ENCODE measurements around the gene CACNA1C. TPM values are rescaled to one million over a fixed set of nuclear protein-coding genes. Genes with fewer than 3 reads are reported as not detected.
A peak's percentile ranks its signal among the peaks of the same experiment; 100 is the strongest.

Gene CACNA1C
- total and polyA plus RNA-seq, 2 donors (not counting 1 experiment from before 2014, with no cell fraction given) = 0.01 to 0.02 TPM

GRCh38 chr12:2009623-2010022 lies 43.2 kb upstream of the CACNA1C start:
- CTCF ChIA-PET = interaction anchor here (1.9 kb wide), 1 partner anchor 25 kb away, joined by 5 read pairs; no protein-coding TSS in a partner anchor
- Histone ChIP-seq H3K36me3 (replicated peaks in 1 of 2; ENCODE audit: control extremely low read depth in 1 of 2, control insufficient read depth in 1 of 2, extremely low read depth in 1 of 2, insufficient read depth in 2 of 2, low read length in 1 of 2) (no peaks in the 10 kb centered on the region), H3K27ac (ENCODE audit: low read length in 2 of 2) (no peak overlapping the region), H3K79me2 (ENCODE audit: control insufficient read depth, insufficient read depth, low read length) (no peaks in the 10 kb centered on the region), H3K4me1 (ENCODE audit: control insufficient read depth in 2 of 2, insufficient read depth in 2 of 2, low read length in 2 of 2) (peaks cover 0 to 2% of the 10 kb centered on the region in 2 donors), H3K9me3 (ENCODE audit: control extremely low read depth in 1 of 3, control insufficient read depth in 2 of 3, insufficient read depth in 1 of 3, low read length in 2 of 3) (peaks cover 0 to under 1% (median 0%) of the 10 kb centered on the region in 3 donors), H2AFZ (ENCODE audit: insufficient read depth, low read depth, low read length, poor library complexity, severe bottlenecking) (no peak overlapping the region), H3K27me3 (replicated peaks in 1 of 4; ENCODE audit: control extremely low read depth in 1 of 4, control insufficient read depth in 3 of 4, insufficient read depth in 4 of 4, low read length in 3 of 4) (no peaks in the 10 kb centered on the region), H3K9ac (ENCODE audit: low read length) (no peak overlapping the region), H3K4me2 (replicated peaks; ENCODE audit: low read depth, low read length, poor library complexity, severe bottlenecking) (no peak overlapping the region), H4K20me1 (ENCODE audit: control insufficient read depth, insufficient read depth, low read length, poor library complexity, severe bottlenecking) (no peaks in the 10 kb centered on the region), H3K4me3 (ENCODE audit: control extremely low read depth in 1 of 5, extremely low read depth in 1 of 5, insufficient read depth in 1 of 5, low read depth in 2 of 5, low read length in 4 of 5) (no peak overlapping the region)
- intact Hi-C loops (cut with micrococcal nuclease) = loop anchor here (10.0 kb wide), 1 partner anchor 785 kb away; the partner anchor contains the start of gene FKBP4
- no CpG with 5 or more reads among the region's 1 CpG for WGBS (ENCODE audit: insufficient coverage)
- ATAC-seq (ENCODE audit: low read depth) (peak; percentile 64), DNase-seq (no peak)
- POLR2A ChIA-PET = no interaction called here
- H3K4me1 Mint-ChIP-seq = no peaks in the 10 kb centered on the region
- H3K27me3 Mint-ChIP-seq = peaks cover 3% of the 10 kb centered on the region
- no peak overlapping the region for H3K4me3 Mint-ChIP-seq
- no peak overlapping the region for H3K27ac Mint-ChIP-seq
- H3K9me3 Mint-ChIP-seq (ENCODE audit: insufficient read depth) = no peaks in the 10 kb centered on the region
- TF ChIP-seq CTCF (IDR thresholded peaks at IDR 0.05) (no peak), EZH2 (IDR thresholded peaks at IDR 0.05; ENCODE audit: borderline replicate concordance, insufficient read depth, low read depth, low read length, poor library complexity, severe bottlenecking) (no peak)

- POLR2A ChIA-PET = no interaction called here
These were observed 40.9 kb upstream of the CACNA1C start for GRCh38 chr12:2011643-2012607.

More at GRCh38 chr12:2011643-2012607, 40.9 kb upstream of the CACNA1C start:
- H2AFZ ChIP-seq (ENCODE audit: insufficient read depth, low read depth, low read length, poor library complexity, severe bottlenecking) = no peak overlapping the region
- intact Hi-C loops (cut with micrococcal nuclease) = no loop called here
- TF ChIP-seq CTCF (IDR thresholded peaks at IDR 0.05) (no peak), EZH2 (IDR thresholded peaks at IDR 0.05; ENCODE audit: borderline replicate concordance, insufficient read depth, low read depth, low read length, poor library complexity, severe bottlenecking) (no peak)
- DNase-seq (no peak), ATAC-seq (ENCODE audit: low read depth) (no peak)
- Mint-ChIP-seq H3K27ac (no peak overlapping the region), H3K27me3 (peaks cover 6% of the 10 kb centered on the region), H3K4me1 (no peaks in the 10 kb centered on the region), H3K9me3 (ENCODE audit: insufficient read depth) (no peaks in the 10 kb centered on the region), H3K4me3 (no peak overlapping the region)
- no peaks in the 10 kb centered on the region for H3K27me3 ChIP-seq (replicated peaks in 1 of 4; ENCODE audit: control extremely low read depth in 1 of 4, control insufficient read depth in 3 of 4, insufficient read depth in 4 of 4, low read length in 3 of 4)
- H3K79me2 ChIP-seq (ENCODE audit: control insufficient read depth, insufficient read depth, low read length) = no peaks in the 10 kb centered on the region
- H3K4me1 ChIP-seq (ENCODE audit: control insufficient read depth in 2 of 2, insufficient read depth in 2 of 2, low read length in 2 of 2) = no peaks in the 10 kb centered on the region
- H3K36me3 ChIP-seq (replicated peaks in 1 of 2; ENCODE audit: control extremely low read depth in 1 of 2, control insufficient read depth in 1 of 2, extremely low read depth in 1 of 2, insufficient read depth in 2 of 2, low read length in 1 of 2) = no peaks in the 10 kb centered on the region
- H3K27ac ChIP-seq (ENCODE audit: low read length in 2 of 2) = no peak overlapping the region
- H4K20me1 ChIP-seq (ENCODE audit: control insufficient read depth, insufficient read depth, low read length, poor library complexity, severe bottlenecking) = no peaks in the 10 kb centered on the region
- no peak overlapping the region for H3K4me3 ChIP-seq (ENCODE audit: control extremely low read depth in 1 of 5, extremely low read depth in 1 of 5, insufficient read depth in 1 of 5, low read depth in 2 of 5, low read length in 4 of 5)
- CTCF ChIA-PET = no interaction called here
- WGBS (ENCODE audit: insufficient coverage) = 96% methylated on average over 3 of the region's 7 CpGs
- no peaks in the 10 kb centered on the region for H3K9me3 ChIP-seq (ENCODE audit: control extremely low read depth in 1 of 3, control insufficient read depth in 2 of 3, insufficient read depth in 1 of 3, low read length in 2 of 3)
- H3K9ac ChIP-seq (ENCODE audit: low read length) = no peak overlapping the region
- no peak overlapping the region for H3K4me2 ChIP-seq (replicated peaks; ENCODE audit: low read depth, low read length, poor library complexity, severe bottlenecking)

Data from B cell (primary cell).